SIG-M5 (cell line): ENCODE data around the gene USP28.
"Not testable (repeated sequence)": the region's sequence is repeated elsewhere in the genome, so short reads cannot be mapped to it uniquely, and the experiment has no call there.

Experiments
- DNase-seq: peaks from one replicate; lab custom pipeline; 2025; lab: John Stamatoyannopoulos, UW

The USP28 gene, protein sequence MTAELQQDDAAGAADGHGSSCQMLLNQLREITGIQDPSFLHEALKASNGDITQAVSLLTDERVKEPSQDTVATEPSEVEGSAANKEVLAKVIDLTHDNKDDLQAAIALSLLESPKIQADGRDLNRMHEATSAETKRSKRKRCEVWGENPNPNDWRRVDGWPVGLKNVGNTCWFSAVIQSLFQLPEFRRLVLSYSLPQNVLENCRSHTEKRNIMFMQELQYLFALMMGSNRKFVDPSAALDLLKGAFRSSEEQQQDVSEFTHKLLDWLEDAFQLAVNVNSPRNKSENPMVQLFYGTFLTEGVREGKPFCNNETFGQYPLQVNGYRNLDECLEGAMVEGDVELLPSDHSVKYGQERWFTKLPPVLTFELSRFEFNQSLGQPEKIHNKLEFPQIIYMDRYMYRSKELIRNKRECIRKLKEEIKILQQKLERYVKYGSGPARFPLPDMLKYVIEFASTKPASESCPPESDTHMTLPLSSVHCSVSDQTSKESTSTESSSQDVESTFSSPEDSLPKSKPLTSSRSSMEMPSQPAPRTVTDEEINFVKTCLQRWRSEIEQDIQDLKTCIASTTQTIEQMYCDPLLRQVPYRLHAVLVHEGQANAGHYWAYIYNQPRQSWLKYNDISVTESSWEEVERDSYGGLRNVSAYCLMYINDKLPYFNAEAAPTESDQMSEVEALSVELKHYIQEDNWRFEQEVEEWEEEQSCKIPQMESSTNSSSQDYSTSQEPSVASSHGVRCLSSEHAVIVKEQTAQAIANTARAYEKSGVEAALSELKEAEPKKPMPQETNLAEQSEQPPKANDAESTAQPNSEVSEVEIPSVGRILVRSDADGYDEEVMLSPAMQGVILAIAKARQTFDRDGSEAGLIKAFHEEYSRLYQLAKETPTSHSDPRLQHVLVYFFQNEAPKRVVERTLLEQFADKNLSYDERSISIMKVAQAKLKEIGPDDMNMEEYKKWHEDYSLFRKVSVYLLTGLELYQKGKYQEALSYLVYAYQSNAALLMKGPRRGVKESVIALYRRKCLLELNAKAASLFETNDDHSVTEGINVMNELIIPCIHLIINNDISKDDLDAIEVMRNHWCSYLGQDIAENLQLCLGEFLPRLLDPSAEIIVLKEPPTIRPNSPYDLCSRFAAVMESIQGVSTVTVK

DNA sequence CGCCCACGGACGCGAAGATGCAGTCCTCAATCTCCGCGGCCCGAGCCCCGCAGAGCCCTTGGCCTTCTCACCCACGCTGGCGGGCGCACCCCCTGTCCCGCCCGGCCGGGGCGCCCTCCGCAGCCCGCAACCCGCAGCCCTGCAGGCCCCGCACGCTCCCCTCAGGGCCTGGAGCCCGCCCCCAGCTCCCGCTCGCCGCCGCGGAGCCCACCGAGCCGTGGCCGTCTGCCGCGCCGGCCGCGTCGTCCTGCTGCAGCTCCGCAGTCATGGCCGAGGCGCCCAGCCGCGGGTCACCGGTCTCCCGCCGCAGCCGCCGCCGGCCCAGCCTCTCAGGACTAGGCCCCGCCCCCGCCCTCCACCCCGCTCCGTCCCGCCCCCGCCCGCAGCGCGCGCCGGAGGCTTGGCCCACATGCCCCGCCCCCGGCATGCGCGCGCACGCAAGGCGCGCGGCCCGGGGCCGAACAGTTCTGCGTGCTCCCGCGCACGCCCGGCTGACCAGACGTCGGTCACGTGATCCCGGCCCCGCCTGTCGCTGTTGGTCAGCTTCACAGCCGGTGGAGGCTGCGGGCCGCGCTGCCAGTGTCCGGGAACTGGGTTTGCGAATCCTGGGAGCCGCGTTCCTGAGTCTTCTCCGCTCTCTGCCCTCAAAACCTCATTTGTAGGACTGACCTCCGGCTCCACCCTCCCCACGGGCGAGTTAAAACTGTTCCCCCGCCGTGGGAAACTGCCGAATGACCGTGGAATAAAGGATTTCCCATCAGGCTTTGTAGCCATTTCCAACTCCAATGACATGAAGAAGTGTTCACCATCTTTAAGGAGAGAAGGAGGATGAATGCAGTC, at the start of gene USP28:
USP28 (minus strand) TSS at position 339 of the 840 bp plus-strand sequence; CDS start at position 268, 71 bp downstream.
- no peak for DNase-seq

DNA sequence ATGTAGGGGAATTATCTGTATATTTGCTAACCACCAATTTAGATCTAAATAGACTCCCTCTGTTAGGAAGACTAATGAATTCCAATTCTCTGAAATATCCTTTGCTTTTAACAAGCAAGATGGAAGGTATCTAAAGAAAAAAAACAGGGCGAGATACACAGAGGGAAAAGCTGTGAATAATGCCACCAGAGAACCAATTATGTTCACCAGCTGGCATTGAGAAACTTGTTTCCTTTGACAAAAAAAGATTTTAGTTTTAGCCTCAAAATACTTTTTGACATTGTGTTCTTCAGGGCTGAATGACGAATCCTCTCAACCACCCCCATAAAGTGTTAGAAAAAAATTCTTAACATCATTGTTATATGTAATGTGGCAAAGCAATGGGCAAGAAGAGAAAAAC, 48.2 kb upstream of the USP28 start:
- DNase-seq = no peak

DNA sequence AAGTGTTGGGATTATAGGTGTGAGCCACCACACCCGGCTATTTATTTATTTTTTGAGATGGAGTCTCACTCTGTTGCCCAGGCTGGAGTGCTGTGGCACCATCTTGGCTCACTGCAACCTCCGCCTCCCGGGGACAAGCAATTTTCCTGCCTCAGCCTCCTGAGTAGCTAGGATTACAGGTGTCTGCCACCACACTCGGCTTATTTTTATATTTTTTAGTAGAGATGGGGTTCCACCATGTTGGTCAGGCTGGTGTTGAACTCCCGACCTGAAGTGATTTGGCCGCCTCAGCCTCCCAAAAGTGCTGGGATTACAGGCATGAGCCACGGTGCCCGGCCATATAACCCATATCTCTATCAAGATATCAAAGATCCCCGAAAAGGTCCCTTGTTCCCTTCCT, 36.1 kb upstream of the USP28 start:
- DNase-seq = not testable (repeated sequence)

DNA sequence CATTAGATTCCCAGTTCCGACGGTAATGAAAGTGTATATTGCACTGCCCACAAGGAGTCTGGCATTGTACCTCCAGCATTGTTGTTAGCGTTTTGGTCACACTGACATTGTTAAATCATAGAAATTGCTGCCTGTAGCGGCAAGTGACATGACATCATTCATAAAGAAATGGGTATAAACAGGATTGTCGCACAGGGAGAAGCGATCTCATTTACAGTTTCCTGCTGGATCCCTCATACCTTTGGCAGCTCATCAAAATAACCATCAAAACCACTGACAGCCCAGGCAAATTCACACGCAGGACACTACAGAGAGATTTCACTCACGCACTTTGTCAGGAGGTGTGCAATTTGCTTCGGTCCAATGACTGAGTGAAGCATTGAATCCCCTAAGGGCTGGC, 32.7 kb upstream of the USP28 start:
- DNase-seq = no peak

DNA sequence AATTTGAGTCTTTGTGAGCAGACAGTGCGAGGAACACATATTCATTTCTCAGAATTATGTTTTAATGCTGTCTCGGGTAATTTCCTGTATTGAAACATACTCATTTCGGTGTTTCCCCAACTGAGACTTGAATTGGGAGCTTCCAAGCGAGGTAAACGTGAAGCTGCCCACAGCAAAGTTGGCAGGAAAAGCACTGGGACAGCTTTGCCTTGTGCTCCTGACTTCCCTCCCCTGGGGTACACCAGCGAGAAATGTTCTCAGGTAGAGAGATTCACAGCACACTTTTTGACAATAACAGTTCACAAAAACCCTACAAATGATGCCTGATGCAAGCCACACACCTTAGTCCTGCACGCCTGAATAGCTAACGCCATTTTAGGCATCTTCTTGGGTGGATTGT, 32.3 kb upstream of the USP28 start:
- no peak for DNase-seq

DNA sequence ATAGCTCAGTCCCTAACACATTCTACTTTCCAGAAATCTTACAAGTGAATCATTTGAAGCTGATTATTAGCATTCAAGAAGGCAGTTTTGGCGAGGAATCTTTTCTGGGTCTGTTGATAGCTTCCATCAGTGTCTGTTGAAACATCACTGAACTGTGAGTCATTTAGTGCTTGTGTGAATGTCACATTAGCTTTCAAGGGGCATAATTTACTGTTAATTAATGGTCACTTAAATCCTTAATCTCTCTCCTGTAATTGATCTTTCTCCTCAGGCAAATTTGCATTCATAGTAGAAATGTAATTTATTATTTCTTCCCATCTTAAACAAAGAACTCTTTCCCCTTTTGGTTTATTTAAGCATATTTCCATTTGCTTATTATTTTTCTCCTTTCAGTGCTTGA, 31.8 kb upstream of the USP28 start:
- no peak for DNase-seq

DNA sequence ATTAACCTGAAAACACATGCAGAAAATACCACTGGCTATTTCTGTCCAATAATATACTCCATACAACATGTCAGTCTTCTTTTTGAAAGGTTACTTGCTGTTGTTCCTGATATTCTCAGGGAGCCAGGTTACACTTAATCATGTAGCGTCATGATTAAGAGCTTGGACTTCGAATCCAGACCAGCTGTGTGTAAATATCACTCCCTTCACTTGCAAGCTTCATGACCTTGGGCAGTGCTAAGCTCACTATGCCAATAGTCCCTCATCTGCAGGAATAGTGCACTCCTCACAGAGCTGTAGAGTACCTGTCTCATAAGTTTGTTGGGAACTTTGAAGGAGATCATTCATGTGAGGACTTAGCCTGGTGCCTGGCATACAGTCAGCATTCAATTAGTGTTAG, 31.1 kb upstream of the USP28 start:
- DNase-seq = no peak

DNA sequence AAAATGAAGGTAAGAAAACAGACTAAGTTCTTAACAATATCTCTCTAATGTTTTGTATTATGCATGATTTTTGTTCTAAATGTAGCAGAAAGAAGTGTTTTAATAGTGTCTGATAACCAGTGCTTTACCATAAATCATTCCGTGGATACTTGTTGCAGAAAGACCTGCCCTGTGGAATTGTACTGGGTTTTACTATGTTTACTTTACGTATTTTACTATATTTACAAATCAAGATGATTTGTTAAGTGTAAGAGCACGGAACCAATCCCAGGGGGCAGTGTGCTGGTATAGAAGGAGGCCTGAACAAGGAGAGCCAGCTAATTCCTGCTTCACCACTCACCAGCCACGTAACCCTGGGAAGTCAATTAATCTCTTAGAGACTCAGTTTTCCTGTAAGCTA, 30.7 kb upstream of the USP28 start:
- DNase-seq = no peak

DNA sequence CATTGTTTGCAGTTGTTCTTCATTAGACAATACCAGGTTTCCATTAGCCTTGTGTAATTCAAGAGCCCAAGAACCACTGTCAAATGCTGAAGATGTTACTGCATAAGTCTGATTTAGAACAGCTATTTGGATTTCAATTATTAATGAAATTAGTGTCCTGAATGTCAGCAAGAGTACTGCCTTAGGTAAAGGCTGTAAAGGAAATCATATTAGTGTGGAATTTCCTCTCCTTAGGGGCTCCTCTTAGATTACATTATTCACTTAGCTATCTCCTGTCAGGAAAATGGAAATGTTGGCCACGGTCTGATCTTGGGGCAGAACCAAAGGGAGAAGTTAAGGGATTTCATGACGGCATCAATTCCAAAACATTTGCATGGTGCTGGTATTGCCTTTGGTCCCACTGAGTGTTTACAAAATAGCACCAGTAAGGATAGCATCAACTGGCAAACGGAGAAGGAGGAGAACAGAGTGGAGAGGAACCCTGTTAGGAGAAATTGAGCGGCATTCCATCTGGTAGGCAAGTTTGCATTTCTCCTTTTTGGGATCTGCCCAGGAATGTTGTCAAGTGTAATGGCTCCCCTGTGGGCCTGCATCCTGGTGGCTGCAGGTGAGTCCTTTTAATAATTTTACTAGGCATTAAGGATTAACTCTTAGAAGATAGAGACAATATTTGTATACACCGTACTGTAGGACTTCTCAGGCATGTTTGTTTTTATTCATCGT, 29.2 kb upstream of the USP28 start, which contains the start of gene HTR3B:
HTR3B (plus strand) TSS at position 418 of the 723 bp plus-strand sequence; CDS start at position 556, 138 bp downstream.
- DNase-seq = no peak

DNA sequence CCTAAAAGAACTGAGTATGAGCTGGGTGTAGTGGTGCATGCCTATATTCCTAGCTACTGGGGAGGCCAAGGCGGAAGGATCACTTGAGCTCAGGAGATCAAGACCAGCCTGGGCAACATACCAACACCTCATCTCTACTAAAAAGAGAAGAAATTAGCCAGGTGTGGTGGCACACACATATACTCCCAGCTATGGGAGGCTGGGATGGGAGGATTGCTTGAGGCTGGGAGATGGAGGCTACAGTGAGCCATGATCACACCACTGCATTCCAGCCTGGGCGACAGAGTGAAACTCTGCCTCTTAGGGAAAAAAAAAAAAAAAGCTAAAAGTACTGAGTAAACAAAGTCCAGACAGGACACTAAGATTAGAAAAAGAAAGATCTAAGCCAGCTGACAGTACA, 25.8 kb upstream of the USP28 start:
- no peak for DNase-seq

DNA sequence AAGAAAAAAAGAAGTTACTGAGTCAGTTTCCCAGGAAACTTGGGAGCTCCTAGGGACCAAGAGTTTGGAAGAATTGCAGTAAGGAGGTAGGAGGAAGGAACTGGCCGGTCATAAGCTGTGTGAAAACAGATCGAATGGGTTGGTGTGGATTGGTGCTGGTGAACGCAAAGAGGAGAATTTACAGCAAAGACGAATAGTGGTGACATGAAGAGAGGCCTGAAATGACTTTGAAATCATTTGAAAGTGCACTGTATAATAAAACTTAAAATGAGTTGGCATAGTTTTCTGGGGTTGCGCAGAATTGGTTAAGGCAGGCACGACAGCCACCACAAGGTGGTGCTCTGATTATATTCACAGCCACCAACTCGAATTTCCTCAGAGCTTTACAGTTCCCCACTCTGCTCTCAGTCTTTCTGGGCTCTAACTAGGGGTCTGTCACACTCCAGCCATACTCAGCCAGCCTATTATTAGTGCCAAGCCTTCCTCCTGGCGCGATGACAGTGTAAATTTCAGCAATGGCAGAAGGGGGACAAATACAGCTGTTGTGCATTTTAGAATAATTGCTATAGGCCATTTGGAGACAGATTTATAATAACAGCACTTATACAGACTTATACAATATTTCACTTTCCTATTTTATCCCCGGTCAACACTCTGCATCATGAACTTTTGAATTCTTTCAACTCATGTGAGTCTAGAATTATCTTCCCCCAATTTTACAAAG, 20.9 kb upstream of the USP28 start:
- DNase-seq = no peak

DNA sequence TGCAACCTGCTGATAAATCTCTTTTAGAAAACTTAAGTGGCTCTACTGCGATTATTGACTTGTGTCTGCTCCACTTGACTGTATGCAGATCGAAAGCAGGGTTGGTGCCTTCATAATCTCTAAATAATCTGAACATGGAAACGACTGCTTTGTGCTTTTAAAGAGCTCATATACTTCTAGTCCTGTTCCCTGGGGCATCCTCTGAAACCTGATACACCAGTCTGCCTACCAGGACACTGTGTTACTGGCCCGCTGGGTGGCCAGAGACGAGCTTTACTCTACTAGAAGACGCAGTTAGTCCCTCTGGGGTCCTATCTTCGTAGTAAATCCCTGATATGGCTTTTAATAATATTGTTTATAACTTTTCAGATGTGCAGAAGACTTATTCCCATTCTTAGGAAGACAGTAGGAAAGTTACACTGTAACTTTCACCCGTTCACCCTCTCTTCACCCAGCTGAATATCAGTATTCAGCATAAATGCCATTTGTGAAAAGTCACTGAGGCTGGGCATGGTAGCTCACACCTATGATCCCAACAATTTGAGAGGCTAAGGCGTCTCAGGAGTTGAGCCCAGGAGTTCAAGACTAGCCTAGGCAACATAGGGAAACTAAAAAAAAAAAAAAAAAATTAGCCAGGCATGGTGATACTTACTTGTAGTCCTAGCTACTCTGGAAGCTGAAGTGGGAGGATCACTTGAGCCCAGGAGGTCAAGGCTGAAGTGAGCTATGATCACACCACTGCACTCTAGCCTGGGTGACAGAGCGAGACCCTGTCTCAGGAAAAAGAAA, 20.2 kb upstream of the USP28 start:
- no peak for DNase-seq

DNA sequence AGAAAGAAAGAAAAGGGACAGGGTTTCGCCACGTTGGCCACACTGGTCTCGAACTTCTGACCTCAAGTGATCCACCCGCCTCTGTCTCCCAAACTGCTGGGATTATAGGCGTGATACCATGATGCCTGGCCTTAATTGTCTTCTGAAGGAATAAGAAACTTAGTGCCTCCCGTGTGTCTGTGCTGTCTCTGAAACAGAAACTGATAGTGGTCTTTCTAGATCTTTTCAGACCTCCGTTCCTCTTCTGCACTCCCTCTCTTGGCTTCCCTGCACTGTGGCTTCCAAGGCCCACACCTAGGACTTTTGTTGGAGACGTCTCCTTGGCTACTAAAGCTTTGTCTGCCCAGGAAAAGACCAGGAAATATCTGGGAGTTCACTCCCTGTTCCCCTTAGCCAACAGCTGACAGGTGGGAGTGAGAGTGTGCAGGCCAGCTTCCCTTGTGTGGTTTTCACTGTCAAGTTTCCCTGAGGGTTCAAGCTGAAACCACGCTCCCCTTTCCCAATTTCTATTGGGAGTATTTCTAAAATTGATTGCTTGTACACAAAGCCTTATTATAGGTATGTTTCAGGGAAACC, 19.1 kb upstream of the USP28 start:
- DNase-seq = no peak

DNA sequence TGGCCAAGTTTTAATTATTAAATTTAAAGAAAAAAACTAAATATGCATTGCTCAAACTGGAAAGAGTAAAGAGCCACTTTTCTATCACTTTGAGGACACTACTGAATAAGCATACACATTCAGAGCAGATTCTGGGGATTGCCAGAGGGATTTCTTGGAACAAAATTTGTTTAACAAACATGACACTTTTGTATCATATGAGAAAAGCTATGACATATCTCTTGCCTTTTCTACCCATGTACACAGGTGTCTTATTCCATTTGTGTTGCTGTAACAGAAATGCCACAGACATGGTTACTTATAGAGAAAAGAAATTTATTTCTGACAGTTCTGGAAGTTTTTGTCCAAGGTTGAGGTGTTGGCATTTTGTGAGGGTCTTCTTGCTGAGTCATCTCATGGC, 13.5 kb upstream of the USP28 start:
- DNase-seq = no peak

DNA sequence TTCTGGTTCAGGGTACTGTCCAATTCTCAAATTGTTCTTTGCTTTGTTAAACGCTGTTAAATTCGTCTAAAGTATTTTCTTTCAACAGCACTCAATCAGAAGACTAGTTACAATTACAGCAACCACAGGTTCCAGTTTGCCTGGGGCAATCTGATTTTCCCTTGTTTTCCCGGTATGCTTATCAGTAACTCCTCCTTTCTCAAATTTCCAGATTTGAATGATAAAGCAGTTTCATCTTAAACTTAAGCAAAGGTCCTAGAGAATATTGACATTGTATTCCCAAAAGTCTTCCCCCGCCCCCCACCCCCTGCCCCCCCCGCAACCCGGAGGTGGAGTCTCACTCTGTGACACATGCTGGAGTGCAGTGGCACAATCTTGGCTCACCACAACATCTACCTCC, 10.5 kb upstream of the USP28 start:
- no peak for DNase-seq

DNA sequence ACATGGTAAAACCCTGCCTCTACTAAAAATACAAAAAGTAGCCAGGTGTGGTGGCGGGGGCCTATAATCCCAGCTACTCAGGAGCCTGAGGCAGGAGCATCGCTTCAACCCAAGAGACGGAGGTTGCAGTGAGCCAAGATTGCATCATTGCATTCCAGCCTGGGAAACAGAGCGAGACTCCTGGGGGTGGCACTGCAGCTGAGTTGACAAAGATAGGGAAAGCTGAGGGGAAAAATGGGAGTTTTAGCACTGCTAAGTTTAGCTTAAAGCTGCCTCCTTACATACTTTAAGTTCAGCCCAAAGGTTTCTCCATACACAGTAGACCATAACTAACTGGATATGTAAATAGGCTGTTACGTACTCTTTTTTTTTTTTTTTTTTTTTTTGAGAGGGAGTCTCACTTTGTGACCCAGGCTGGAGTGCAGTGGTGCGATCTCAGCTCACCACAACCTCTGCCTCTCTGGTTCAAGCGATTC, 9.0 kb upstream of the USP28 start:
- no peak for DNase-seq

DNA sequence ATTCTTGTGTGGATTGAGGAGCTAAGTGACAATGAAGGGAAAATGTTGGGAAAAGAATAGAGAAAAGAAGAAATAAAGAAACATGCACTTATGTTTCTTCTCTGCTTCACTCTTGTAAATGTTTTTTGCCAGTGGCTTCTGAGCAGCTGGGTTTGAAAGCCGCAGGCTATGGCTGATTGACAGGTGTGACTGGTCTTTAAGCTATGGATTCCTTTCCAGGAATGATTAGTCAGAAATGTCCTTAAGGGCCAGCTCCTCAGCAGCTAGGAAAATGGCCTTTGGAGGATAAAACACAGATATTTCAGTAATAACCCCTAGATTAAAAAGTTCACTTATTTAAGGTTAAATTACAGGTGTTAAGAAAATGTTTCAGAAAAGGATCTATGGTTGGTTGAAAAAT, 6.5 kb upstream of the USP28 start:
- no peak for DNase-seq

DNA sequence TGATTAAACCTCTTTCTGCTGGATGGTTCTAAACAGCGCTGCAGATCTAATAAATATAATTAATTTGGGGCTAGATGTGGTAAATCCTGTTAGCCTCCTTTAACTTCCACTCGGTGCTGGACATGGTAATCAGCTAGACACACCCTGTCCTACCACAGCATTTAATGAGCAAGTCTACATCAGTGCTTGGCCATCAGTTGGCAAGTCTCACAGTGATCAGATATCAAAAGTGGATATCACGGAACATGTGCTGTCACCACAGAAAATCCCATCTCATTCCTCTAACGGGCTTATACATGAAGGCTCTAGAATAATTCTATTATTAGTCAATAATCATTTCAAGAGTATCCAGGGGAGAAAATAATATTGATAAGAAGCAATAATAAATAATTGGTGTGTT, 5.6 kb upstream of the USP28 start:
- DNase-seq = no peak

DNA sequence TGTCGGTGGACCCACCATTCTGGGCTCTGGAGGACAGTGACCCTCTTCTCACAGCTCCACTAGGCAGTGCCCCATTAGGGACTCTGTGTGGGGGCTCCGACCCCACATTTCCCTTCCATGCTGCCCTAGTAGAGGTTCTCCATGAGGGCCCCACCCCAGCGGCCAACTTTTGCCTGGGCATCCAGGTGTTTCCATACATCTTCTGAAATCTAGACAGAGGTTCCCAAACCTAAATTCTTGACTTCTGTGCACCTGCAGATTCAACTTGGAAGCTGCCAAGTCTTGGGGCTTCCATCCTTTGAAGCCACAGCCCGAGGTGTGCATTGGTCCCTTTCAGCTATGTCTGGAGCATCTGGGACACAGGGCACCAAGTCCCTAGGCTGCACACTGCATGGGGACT, 4.1 kb upstream of the USP28 start:
- DNase-seq = not testable (repeated sequence)
